Loucy (cell line): ENCODE data around the gene RNF11.

Experiments used
- H2AFZ ChIP-seq: fragments of 200-600 bp; sonication (generic); 2 replicates; pipeline ENCODE4 v1.6.0; 2016; ENCODE audit warnings: antibody characterized with exemption, mild to moderate bottlenecking, low read length, moderate library complexity
- H3F3A ChIP-seq: fragments of 200-600 bp; 2 replicates; pipeline ENCODE4 v1.6.0; 2016; ENCODE audit warnings: antibody characterized with exemption, low read depth, mild to moderate bottlenecking
- H3K27me3 ChIP-seq: fragments of 200-600 bp; sonication (generic); 2 replicates; pipeline ENCODE4 v1.6.1; 2014; ENCODE audit warnings: low read length, mild to moderate bottlenecking; ENCODE audit not compliant: insufficient read depth, poor library complexity, severe bottlenecking
- H3K36me3 ChIP-seq: fragments of 200-600 bp; sonication (generic); 2 replicates; pipeline ENCODE4 v1.6.1; 2016; ENCODE audit warnings: low read length; ENCODE audit not compliant: insufficient read depth
- H3K4me1 ChIP-seq: fragments of 200-600 bp; sonication (generic); 2 replicates; pipeline ENCODE4 v1.5.1; 2014; ENCODE audit warnings: low read length, mild to moderate bottlenecking; ENCODE audit not compliant: insufficient read depth, poor library complexity, severe bottlenecking
- H3K4me2 ChIP-seq: fragments of 200-600 bp; sonication (generic); 2 replicates; pipeline ENCODE4 v1.6.0; 2014; ENCODE audit warnings: antibody characterized with exemption, low read length, low read depth, mild to moderate bottlenecking; ENCODE audit not compliant: poor library complexity, severe bottlenecking
- H3K4me3 ChIP-seq: fragments of 200-600 bp; sonication (generic); 2 replicates; pipeline ENCODE4 v1.5.1; 2014; ENCODE audit warnings: low read length, mild to moderate bottlenecking, mixed read lengths; ENCODE audit not compliant: poor library complexity, severe bottlenecking
- H3K79me2 ChIP-seq: fragments of 200-600 bp; sonication (generic); 2 replicates; pipeline ENCODE4 v1.6.1; 2014; ENCODE audit warnings: low read length; ENCODE audit not compliant: insufficient read depth
- H3K9ac ChIP-seq: fragments of 200-600 bp; sonication (generic); 2 replicates; pipeline ENCODE4 v1.6.0; 2014; ENCODE audit warnings: mild to moderate bottlenecking, low read depth, low read length, moderate library complexity; ENCODE audit not compliant: poor library complexity, severe bottlenecking
- H3K9me2 ChIP-seq: fragments of 200-600 bp; sonication (generic); replicated peaks from 2 replicates; pipeline ENCODE4 v1.6.1; 2016; ENCODE audit warnings: low read depth, low read length, mixed read lengths
- H3K9me3 ChIP-seq: fragments of 200-600 bp; sonication (generic); 2 replicates; pipeline ENCODE4 v1.6.1; 2014; ENCODE audit warnings: mild to moderate bottlenecking, antibody characterized with exemption, low read length, low read depth; ENCODE audit not compliant: insufficient read depth
- H4K20me1 ChIP-seq: fragments of 200-600 bp; sonication (generic); 2 replicates; pipeline ENCODE4 v1.6.0; 2014; ENCODE audit warnings: antibody characterized with exemption, low read length, mild to moderate bottlenecking; ENCODE audit not compliant: insufficient read depth, poor library complexity, severe bottlenecking
- EZH2phosphoT487 ChIP-seq: fragments of 200-600 bp; IDR thresholded peaks from 2 replicates; pipeline ENCODE4 v1.6.1; 2018; ENCODE audit warnings: antibody characterized with exemption, mild to moderate bottlenecking, moderate library complexity, borderline replicate concordance
- TF ChIP-seq, protein P1 (sequence below): fragments of 200-600 bp; sonication (generic); conservative IDR thresholded peaks from 2 replicates; pipeline ENCODE4 v1.5.1; 2014; ENCODE audit warnings: mild to moderate bottlenecking, antibody characterized with exemption, low read length

Gene RNF11

DNA sequence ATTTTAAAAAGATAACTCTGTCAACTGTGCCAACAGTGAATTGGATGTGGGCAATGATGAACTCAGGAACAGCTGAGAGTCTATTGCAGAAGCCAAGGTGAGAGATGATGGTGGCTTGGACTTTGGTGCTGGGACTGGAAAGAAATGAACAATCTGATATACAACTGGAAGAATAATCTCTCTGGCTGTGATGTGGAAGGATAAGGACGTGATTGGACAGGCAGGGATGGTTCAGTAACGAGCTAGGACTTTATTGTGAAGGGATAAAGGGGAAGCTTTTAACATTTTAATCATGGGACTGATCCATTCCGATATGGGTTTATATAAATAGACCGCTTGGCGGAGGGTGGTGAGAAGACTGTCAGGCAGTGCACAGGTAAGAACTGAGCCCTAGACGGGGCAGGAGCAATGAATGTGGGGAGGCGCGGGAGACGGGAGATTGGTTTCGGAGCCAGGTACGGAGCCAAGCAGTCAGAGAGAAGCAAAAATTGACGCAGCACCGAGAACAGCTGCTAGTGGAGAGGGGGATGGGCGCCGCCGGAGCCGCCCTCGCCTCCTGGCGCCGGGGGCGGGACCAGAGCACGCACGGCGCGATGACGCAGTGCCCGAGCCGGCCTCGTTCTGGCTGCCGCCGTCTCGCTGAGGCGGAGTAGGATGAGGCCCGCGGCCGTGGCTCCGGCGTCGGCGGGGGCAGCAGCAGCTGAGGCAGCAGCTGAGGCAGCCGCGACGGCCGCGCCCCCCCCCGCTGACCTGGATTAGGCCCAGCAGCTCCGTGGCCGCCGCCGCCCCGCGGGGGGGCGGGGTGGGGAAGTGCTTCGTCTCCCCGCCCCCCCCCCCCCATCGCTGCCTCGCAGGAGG, at the start of gene RNF11:
RNF11 (plus strand) TSS at position 601 of the 858 bp plus-strand sequence. CDS start 484 bp downstream, outside the sequence.
- H3K36me3 ChIP-seq, result no peaks in the 10 kb centered on the region
- peak within 1 kb of the TSS; percentile 84 for H3K4me3 ChIP-seq
- H3K9me3 ChIP-seq, result no peaks in the 10 kb centered on the region
- H2AFZ ChIP-seq, result peak within 1 kb of the TSS; percentile 99
- TF ChIP-seq, protein P1, sequence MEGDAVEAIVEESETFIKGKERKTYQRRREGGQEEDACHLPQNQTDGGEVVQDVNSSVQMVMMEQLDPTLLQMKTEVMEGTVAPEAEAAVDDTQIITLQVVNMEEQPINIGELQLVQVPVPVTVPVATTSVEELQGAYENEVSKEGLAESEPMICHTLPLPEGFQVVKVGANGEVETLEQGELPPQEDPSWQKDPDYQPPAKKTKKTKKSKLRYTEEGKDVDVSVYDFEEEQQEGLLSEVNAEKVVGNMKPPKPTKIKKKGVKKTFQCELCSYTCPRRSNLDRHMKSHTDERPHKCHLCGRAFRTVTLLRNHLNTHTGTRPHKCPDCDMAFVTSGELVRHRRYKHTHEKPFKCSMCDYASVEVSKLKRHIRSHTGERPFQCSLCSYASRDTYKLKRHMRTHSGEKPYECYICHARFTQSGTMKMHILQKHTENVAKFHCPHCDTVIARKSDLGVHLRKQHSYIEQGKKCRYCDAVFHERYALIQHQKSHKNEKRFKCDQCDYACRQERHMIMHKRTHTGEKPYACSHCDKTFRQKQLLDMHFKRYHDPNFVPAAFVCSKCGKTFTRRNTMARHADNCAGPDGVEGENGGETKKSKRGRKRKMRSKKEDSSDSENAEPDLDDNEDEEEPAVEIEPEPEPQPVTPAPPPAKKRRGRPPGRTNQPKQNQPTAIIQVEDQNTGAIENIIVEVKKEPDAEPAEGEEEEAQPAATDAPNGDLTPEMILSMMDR, result no peak
- H3K79me2 ChIP-seq, result peaks cover 51% of the 10 kb centered on the region
- peaks cover 44% of the 10 kb centered on the region for H3K4me1 ChIP-seq
- H3K9me2 ChIP-seq, result no peaks in the 10 kb centered on the region
- no peaks in the 10 kb centered on the region for H3K27me3 ChIP-seq
- H3F3A ChIP-seq, result no peaks in the 10 kb centered on the region
- peaks cover 43% of the 10 kb centered on the region for H4K20me1 ChIP-seq
- peak within 1 kb of the TSS; percentile 88 for H3K9ac ChIP-seq
- H3K4me2 ChIP-seq, result peak within 1 kb of the TSS; percentile 99

GRCh38 chr1:51188230-51188629, 47.8 kb upstream of the RNF11 start:
- H3F3A ChIP-seq, result no peaks in the 10 kb centered on the region
- no peak overlapping the region for H3K4me3 ChIP-seq
- H3K4me1 ChIP-seq, result no peaks in the 10 kb centered on the region
- no peaks in the 10 kb centered on the region for H4K20me1 ChIP-seq
- no peak overlapping the region for H3K9ac ChIP-seq
- TF ChIP-seq EZH2phosphoT487, result no peak
- TF ChIP-seq, protein P1, result no peak
- H3K79me2 ChIP-seq, result no peaks in the 10 kb centered on the region
- H3K4me2 ChIP-seq, result no peak overlapping the region
- H2AFZ ChIP-seq, result no peak overlapping the region
- H3K9me2 ChIP-seq, result no peaks in the 10 kb centered on the region
- H3K36me3 ChIP-seq, result no peaks in the 10 kb centered on the region
- no peaks in the 10 kb centered on the region for H3K27me3 ChIP-seq
- no peaks in the 10 kb centered on the region for H3K9me3 ChIP-seq

DNA sequence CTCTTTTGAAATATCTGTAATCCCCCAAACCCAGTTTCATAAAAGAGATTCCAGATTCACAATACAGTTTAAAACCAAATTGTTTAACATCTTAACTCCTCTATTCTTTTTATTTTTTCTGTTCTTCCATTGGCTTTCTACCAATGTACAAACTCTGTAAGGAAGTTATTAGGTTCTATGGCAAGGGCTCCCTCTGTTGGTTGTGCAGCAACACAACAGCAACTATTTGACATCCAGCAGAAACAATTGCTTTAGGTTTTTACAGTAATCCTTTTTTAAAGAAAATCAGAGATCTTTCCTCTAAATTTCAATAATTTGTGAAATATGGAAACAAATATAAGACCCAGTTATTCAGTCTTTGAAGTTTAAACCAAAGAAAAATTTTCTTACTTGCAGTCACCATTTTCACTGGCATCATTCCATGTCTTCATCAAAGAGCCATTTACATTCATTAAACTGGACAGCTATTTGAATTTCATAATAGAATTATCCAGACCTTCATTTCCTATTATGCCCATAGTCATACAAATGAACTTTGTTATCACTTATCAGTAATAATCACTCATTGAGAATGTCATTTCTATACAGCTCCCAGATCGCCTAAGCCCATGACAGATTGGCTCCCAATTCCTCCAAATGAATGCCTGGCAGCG, 46.5 kb upstream of the RNF11 start:
- TF ChIP-seq, protein P1, result peak; percentile 99
- TF ChIP-seq EZH2phosphoT487, result no peak
- Histone ChIP-seq H3K27me3 (no peaks in the 10 kb centered on the region), H3K4me3 (no peak overlapping the region), H4K20me1 (no peaks in the 10 kb centered on the region), H3K4me2 (no peak overlapping the region), H3K9ac (no peak overlapping the region), H3K79me2 (no peaks in the 10 kb centered on the region), H3F3A (no peaks in the 10 kb centered on the region), H2AFZ (peak overlapping the region; percentile 17; the same call in 1 of the 2 replicates), H3K9me2 (no peaks in the 10 kb centered on the region), H3K4me1 (no peaks in the 10 kb centered on the region), H3K36me3 (no peaks in the 10 kb centered on the region), H3K9me3 (no peaks in the 10 kb centered on the region)
